Measurements from ENCODE around the gene NTSR1.

NTSR1 gene

GRCh38 chr20:62726716-62727583, 18.3 kb downstream of the NTSR1 start:
- DNase-seq, result no peak

GRCh38 chr20:62727584-62728027, 19.0 kb downstream of the NTSR1 start:
- DNase-seq, result no peak

DNA sequence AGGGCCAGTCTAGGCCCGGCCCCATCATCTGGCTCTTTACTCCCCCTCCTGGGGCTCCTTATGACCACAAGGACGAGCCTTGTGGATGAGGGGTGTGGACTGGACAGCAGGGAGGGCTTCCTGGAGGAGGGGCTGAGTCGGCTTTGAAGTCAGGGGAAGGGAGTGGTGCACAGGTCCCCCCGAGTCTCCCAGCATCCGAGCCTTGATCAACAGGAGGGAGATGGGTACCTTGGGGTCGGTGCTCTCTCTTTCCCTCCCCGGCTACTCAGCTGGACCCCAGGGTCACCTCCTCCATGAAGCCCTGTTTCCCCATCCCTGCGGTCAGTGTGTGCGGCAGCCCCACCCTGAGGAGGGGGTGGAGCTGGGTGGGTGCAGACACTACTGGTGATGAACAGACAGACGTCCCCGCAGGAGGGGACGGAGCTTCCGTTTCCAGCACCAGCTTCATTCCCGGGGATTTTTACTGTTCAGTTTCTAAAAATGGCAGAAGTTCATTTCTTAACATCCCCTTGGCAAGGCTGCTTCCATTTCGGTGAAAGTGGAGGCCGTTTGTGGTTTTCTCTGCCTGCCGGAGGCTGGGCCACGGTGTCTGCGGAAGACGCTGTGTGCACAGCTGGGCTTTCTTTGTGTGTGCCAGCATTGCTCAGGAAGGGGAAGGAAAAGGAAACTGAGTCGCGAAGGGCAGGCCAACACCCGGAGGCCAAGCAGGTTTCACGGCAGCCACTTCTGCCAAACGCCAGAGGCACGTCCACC, 19.6 kb downstream of the NTSR1 start:
- no peak for DNase-seq

GRCh38 chr20:62728781-62729300, 20.2 kb downstream of the NTSR1 start:
- DNase-seq, result no peak

DNA sequence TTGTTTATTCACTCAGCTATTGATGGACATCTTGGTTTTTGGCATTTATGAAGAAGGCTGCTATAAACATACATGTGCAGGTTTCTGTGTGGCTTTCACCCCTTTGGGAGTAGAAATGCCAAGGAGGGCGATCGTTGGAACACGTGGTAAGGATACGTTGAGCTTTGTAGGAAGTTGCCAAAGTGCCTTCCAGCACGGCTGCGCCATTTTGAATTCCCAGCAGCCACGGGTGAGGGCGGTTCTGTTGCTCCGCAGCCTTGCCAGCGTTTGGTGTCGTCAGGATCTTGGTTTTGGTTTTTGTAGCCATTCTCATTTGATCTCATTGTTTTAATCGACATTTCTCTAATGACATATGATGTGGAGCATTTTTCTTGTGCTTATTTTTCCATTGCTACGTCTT, 21.8 kb downstream of the NTSR1 start:
- DNase-seq, result no peak

DNA sequence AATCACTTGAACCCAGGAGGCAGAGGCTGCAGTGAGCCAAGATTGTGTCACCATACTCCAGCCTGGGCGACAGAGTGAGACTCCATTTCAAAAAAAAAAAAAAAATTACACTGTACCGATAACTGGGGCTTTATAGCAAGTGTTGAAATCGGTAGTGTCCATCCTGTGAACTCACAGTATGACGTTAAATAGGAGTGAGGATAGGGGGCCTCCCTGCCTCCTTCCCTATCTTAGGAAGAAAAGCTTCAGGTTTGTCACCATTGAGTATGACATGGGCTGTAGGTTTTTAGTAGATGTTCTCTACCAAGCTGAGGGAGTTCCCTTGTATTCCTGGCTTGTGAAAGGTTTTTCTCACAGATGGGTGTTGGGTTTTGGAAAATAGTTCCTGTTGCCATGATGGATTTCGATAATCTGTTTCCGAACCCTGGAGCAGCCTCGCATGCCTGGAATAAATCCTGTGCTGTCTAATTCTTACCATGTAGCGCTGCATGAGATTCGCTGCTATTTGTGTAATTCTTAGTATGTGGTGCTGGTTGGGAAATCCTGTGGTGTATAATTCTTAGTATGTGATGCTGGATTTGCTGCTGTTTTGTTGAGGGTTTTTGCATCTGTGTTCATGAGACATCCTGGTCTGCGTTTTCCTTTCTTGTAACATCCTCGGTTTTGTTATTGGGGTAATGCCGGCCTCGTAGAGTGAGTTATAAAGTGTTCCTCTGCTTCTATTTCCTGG, 23.6 kb downstream of the NTSR1 start:
- DNase-seq, result no peak

DNA sequence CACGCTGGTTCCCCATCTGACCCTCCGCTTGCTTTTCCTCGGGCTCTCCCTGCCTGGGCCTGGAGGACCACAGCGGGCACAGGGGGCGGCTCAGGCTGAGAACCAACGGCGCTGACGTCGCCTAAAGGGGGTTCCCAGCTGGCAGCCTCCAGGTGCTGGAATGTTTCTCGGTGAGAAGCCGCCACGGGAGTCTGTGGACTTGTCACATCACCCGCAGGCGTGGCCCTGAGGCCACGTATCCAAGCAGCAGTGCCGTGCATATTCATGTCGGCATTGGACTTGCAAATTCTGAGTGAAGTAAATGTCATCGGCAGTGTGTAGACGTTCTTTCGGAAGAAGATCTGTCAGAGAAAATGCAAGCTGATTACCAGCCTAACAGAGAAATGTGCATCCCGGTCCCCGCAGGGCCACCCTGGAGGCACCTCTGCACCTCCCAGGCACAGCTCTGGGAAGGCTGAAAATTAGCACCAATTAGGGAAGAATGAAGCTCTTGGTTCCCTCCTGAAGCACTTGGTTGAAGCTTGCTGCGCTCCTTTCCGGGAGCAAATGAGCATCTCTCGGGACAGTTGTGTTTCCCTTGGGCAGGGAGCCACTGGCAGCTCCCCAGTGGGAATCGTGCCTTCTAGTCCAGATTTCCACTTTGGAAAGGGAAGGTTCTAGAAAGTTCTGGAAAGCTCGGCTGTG, 24.3 kb downstream of the NTSR1 start:
- no peak for DNase-seq

- no peak for DNase-seq
Observed at GRCh38 chr20:62733526-62733842, 24.8 kb downstream of the NTSR1 start.

DNA sequence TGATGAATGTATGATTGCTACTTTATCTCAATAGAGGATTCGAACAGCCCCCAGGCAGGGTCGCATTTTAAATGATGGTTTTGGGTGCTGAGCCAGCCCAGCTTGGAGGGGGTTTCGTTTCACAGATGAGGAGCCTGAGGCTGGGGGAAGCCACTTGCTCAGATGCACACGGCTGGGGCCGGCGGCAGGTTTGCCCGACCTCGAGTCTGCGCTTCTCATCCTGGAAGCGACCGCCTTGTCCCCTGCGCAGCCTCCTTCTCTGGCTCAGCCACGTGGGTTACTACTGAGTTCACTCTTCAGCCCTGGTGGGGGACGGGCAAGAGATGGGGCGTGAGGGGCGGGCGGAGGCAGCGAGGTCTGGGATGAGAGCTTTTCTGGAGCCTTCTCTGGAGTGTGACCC, 25.3 kb downstream of the NTSR1 start:
- DNase-seq, result no peak

DNA sequence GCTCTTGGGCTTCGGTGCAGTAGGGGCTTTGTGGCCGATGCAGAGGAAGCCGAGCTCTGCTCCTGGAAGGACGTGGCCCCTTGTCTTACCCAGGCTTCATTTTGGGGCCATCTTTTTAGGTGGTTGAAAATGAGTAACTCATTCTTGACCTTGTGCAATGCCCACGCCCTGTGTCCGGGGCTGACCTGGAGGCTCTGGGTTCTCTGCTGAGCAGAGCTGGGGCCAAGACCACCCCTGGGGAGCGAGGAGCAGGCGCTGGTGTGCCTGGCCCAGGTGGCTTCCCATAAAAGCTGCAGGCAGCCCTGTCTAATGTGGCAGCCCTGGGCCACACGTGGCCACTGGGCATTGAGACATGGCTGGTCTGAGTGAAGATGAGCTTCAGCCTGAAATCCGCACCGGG, 25.7 kb downstream of the NTSR1 start:
- no peak for DNase-seq

DNA sequence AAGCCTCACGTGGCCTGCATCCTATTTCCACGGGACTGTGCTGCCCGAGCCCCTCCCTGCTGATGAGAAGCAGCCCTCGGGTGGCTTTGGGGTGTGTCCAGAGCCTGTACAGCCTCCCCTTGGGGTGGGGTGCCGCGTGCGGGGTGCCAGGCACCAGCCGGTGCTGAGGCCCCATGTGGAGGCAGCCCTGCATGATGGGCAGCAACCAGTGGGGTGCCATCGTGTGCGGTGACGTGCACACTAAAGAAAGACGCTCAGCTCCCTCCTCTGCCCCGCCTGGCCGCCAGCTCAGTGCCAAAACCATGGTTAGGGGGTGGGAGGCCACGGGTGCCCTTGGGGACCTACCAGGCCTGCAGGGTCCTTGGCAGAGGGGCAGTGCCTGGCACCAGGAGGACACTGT, 26.2 kb downstream of the NTSR1 start:
- no peak for DNase-seq

- DNase-seq, result no peak
Observed at GRCh38 chr20:62735331-62735821, 26.7 kb downstream of the NTSR1 start.

DNA sequence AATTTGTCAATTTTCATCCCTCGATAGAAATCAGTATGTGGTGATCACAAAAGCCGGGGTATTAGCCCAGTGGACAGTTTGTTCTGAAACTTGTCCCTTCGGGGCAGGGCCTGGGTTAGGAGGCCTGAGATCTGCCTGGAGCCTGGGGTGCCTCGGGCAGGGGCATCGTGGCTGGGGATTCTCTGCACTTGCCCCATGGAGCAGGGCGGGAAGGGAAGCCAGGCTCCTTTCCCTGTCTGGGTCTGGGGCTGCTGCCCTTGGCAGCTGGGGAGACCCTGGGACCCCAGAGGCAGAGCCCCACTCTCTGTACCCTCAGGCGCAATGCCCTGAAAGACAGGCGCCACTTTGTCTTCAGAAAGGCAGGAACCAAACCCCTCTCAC, 27.4 kb downstream of the NTSR1 start:
- DNase-seq, result no peak

- DNase-seq, result no peak
Observed at GRCh38 chr20:62736407-62737071, 27.9 kb downstream of the NTSR1 start.

- DNase-seq, result no peak
Observed at GRCh38 chr20:62737271-62737811, 28.7 kb downstream of the NTSR1 start.

- no peak for DNase-seq
Observed at GRCh38 chr20:62738025-62738881, 29.6 kb downstream of the NTSR1 start.

DNA sequence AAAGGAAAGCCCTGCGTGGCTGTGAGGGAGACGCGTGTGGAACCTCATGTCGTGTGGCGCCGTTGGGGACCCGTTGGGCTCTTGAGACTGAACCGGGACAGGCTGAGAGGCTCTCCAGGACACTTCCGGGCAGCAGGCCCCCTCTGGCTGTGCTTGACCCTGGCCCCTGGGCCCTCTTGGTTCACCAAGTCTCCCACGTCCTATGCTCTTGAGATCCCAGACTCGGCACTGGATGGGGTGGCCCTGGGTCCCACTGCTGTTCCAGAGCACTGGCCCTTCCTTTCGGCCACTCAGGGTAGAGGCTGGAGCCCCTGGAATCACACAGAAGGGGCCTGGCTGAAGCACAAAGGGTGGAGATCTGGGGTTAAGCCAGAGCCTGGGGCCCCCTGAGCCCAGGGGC, 30.4 kb downstream of the NTSR1 start:
- DNase-seq, result no peak

DNA sequence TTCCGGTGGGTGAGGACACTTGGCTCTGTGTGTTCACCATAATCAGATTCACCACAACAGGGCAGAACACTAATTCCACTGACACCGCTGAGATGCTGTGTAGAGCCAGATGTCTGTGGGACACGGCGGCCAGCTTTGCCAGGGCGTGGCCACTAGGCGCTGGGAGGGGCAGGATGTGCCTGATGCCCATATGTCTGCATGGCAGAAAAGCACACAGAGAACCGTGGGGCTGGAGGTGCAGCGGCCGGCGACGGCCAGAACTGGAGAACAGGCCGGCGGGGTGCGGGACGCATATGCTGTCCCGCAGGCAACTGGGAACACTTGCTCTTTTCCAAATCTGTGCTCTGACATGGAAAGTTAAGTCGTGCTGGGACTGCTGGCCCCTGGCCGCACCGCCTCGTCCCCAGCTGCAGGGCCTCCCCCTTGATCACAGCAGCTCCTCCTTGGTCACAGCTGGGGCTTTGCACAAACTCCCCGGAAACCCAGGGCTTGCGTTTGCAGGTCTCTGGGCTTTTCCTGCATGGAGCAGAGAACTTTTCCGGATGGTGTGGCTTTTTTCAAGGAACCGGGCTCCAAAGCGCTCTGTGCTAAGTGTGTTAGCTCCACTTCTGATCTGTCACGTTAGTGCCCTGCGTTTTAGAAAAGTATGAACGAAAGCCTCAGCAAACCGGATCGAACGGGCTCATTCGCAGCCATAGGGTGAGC, 31.1 kb downstream of the NTSR1 start:
- DNase-seq, result no peak

DNA sequence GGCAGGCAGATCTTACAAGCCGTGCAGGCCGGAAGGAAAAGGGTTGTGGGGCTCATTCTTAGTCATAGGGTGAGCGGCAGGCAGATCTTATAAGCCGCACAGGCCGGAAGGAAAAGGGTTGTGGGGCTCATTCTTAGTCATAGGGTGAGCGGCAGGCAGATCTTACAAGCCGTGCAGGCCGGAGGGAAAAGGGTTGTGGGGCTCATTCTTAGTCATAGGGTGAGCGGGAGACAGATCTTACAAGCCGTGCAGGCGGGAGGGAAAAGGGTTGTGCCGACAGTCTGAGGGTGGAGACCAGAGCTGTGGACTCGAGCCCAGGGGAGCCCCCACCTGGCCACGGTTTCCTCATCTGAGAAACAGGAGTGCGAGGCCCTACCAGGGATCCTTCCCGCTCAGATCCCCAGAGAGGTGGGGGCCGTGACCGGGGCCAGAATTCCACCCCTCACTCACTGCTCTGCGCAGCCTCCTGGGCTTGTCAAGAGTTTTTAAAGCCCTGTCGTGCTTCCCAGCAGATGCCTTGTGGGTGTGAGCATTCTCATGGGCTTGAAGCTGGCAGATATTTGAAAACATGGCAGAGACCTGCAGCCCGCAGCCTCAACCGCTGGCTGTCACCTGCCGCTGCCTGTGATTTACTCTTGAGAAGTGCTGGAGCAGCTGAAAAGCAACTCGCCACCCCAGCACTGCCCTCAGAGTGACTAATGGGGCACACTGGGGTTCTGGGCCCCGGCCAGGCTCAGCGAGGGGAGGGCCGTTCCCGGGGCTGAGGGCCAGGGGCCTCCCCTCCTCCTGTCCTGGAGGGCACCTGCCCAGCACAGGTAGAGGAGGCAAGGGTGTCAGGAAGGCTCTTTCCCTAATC, 31.9 kb downstream of the NTSR1 start:
- no peak for DNase-seq

Measured in NCI-H774 (cell line).